Glutamatergic neuron (in vitro differentiated cells): Measurements from ENCODE around the gene HIF3A. TPM values are rescaled to one million over a fixed set of nuclear protein-coding genes. Genes with fewer than 3 reads are reported as not detected.

ENCODE experiments used
- DNase-seq: peaks from one replicate; pipeline ENCODE4 v3.0.0; 2022
- H3K27ac Mint-ChIP-seq: one replicate; pipeline ENCODE4 v1.8.0; 2020; ENCODE audit warnings: mild to moderate bottlenecking, mixed read lengths, inconsistent platforms; ENCODE audit not compliant: unreplicated experiment
- H3K27me3 Mint-ChIP-seq: one replicate; pipeline ENCODE4 v1.8.0; 2020; ENCODE audit warnings: mild to moderate bottlenecking, moderate library complexity, mixed read lengths, inconsistent platforms; ENCODE audit not compliant: unreplicated experiment
- H3K36me3 Mint-ChIP-seq: one replicate; pipeline ENCODE4 v1.8.0; 2020; ENCODE audit warnings: mild to moderate bottlenecking, mixed read lengths, inconsistent platforms; ENCODE audit not compliant: unreplicated experiment
- H3K4me1 Mint-ChIP-seq: one replicate; pipeline ENCODE4 v1.8.0; 2020; ENCODE audit warnings: mild to moderate bottlenecking, low read depth, mixed read lengths, inconsistent platforms; ENCODE audit not compliant: unreplicated experiment
- H3K4me3 Mint-ChIP-seq: one replicate; pipeline ENCODE4 v1.8.0; 2020; ENCODE audit warnings: mild to moderate bottlenecking, mixed read lengths, inconsistent platforms; ENCODE audit not compliant: unreplicated experiment
- H3K9me3 Mint-ChIP-seq: one replicate; pipeline ENCODE4 v1.8.0; 2020; ENCODE audit warnings: mild to moderate bottlenecking, moderate library complexity, mixed read lengths, inconsistent platforms; ENCODE audit not compliant: unreplicated experiment
- total RNA-seq: library from RNA; stranded (reverse); fragmentation: NEBNext Ultra II Directional; extraction: Animal tissue kit (Norgen Biotek cat#: 25700); gene quantifications from one replicate; pipeline ENCODE4 v1.2.1, GENCODE V29; 2021; ENCODE audit not compliant: unreplicated experiment
- TF ChIP-seq, protein P1 (sequence below): fragments of 200-600 bp; sonication (generic); IDR thresholded peaks from one replicate; pipeline ENCODE4 v1.5.0; 2021; ENCODE audit not compliant: partially characterized antibody, unreplicated experiment

HIF3A gene
- total RNA-seq, 1 donor from 2014 or later, result 4.4 TPM

DNA sequence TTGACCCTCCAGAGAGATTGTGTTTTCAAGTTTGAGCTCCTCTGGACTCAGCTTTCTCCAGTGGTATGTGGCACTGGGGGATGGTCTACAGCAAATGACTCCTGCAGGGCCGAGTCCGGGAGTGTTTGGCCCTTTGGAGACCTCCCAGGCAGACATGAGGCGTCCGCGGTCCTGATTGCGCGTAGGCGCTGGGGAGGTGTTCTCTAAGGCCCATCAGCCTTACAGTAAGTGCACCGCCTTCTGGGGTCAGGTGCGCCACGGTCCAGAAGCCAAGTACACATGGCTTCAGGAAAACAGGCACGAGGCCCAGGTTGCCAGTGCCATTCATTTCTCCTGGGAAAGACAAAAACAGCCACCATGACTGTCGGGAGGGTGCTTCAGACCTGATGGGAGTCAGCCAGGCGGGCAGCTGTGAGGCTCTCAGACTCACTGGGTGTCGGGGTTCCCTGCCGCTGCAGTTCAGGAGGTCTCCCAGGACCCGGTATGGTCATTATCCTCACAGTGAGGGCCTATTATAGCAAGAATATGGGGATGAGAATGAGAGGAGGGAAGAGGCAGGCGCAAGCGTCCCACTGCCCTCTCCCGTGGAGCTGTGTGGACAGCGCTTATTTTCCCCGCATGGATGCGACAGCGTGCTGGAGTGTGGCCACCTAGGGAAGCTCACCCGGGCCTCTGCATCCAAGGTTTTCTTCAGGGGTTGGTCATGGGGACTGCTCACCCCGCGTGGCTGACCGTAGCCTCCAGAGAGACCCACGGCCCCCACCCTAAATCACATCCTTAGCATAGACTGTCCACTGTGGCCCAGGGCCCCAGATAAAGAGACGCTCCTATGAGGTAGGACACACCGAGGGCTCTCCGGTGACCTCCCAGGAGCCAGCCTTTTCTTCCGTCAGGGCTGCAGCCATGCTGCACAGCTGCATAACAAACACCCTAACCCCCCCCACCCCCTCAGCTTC lies 94.7 kb downstream of the HIF3A start:
- Mint-ChIP-seq H3K27me3 (peaks cover 4% of the 10 kb centered on the region), H3K27ac (no peak overlapping the region), H3K4me1 (peaks cover 16% of the 10 kb centered on the region), H3K4me3 (no peak overlapping the region), H3K36me3 (peaks cover 7% of the 10 kb centered on the region), H3K9me3 (peaks cover 4% of the 10 kb centered on the region)
- DNase-seq, result no peak
- TF ChIP-seq, protein P1, sequence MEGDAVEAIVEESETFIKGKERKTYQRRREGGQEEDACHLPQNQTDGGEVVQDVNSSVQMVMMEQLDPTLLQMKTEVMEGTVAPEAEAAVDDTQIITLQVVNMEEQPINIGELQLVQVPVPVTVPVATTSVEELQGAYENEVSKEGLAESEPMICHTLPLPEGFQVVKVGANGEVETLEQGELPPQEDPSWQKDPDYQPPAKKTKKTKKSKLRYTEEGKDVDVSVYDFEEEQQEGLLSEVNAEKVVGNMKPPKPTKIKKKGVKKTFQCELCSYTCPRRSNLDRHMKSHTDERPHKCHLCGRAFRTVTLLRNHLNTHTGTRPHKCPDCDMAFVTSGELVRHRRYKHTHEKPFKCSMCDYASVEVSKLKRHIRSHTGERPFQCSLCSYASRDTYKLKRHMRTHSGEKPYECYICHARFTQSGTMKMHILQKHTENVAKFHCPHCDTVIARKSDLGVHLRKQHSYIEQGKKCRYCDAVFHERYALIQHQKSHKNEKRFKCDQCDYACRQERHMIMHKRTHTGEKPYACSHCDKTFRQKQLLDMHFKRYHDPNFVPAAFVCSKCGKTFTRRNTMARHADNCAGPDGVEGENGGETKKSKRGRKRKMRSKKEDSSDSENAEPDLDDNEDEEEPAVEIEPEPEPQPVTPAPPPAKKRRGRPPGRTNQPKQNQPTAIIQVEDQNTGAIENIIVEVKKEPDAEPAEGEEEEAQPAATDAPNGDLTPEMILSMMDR, result no peak

DNA sequence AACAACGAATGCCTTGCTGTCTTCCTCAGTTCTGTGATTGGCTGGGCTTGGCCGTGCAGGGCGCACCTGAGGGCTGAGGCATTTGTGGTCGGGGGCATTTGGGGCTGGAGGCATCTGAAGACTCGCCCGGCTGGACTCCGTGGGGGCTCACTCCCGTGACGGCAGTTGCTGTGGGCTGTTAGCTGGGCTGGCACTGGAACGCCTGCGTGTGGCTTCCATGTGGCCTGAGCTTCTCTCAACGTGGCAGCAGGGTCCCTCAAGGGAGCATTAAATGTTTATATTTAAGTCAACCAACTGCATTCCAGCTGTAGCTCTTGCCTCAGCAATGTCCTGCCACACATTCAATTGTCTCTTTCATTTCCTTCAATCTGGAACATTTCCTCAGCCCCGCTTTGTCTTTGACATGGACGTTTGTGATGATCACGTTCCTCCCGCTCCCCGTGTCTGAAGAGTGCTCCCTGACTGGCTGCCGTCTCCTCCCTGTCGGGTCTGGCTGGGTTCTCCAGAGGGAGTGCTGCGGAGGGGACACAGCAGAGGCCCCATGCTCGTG lies 95.5 kb downstream of the HIF3A start:
- Mint-ChIP-seq H3K4me3 (peak overlapping the region; percentile 14), H3K9me3 (peaks cover 4% of the 10 kb centered on the region), H3K27me3 (peaks cover 4% of the 10 kb centered on the region), H3K27ac (peak overlapping the region; percentile 81), H3K36me3 (peaks cover 7% of the 10 kb centered on the region), H3K4me1 (peaks cover 16% of the 10 kb centered on the region)
- no peak for DNase-seq
- TF ChIP-seq, protein P1, result no peak

DNA sequence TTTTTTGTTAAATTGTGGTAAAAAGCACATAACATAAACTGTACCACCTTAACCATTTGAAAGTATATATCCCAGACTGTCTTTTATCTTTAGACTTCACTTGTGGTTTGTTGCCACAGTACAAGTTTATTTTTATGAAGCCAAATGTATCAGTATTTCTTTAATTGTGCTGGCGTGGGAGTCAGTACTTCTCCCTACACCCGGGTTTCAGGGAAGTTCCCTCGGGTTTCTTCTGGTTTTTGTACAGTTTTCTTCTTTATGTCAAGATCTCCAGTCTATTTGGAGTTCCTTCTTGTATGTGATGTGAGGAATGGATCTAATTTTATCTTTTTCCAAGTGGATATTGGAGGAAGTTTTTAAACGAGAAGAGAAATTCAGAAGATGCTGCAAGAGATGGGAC lies 96.0 kb downstream of the HIF3A start:
- Mint-ChIP-seq H3K4me1 (peaks cover 16% of the 10 kb centered on the region), H3K27me3 (peaks cover 4% of the 10 kb centered on the region), H3K4me3 (no peak overlapping the region), H3K27ac (peak overlapping the region; percentile 81), H3K9me3 (peaks cover 4% of the 10 kb centered on the region), H3K36me3 (peaks cover 7% of the 10 kb centered on the region)
- no peak for DNase-seq
- TF ChIP-seq, protein P1, result no peak

Other genes starting within 250 kb of the HIF3A start
- not detected for gene IGFL3, start 172.4 kb upstream of the HIF3A start, total RNA-seq
- not detected for gene IGFL2, start 148.8 kb upstream of the HIF3A start, total RNA-seq
- not detected for gene IGFL1, start 67.3 kb upstream of the HIF3A start, total RNA-seq
- gene PPP5C, start 50.0 kb downstream of the HIF3A start, total RNA-seq, result 85.8 TPM
- gene CCDC8, start 116.5 kb downstream of the HIF3A start, total RNA-seq, result 6.3 TPM
- gene PNMA8C, start 131.9 kb downstream of the HIF3A start, total RNA-seq, result 5.3 TPM
- gene PNMA8A, start 174.5 kb downstream of the HIF3A start, total RNA-seq, result 14.1 TPM
- 0.76 TPM for gene PNMA8B, start 198.8 kb downstream of the HIF3A start, total RNA-seq